VCaP (cell line): Measurements from ENCODE around the gene CLSTN2.

ENCODE experiments used
- H3K27ac ChIP-seq: fragments of 450-650 bp; 2 replicates; pipeline ENCODE4 v1.5.1; 2017
- TF ChIP-seq, protein P1 (sequence below): fragments of 450-650 bp; conservative IDR thresholded peaks from 2 replicates; pipeline ENCODE4 v1.5.1; 2017; ENCODE audit warnings: mild to moderate bottlenecking, moderate library complexity

The CLSTN2 gene

DNA sequence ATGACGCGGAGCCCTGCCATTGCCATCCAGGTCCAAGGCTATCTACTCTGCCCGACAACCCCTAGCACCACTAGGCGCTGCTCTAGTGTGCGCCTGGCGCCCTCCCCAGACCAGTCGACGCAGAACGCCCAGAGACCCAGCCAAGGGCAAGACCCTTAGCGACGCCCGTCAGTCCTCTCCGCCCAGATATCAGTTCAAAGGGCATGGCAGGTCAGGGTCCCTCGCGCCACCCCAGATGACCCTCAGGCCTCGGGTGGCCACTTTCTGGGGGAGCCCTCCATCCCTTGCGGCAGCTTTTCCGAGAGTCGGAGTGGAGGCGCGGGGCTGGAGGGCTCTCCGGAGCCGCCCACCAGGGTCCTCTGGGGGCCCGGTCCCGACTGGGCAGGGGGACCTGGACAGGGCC, 371 bp upstream of the CLSTN2 start:
- peak overlapping the region; percentile 38; the same call in 1 of the 2 replicates for H3K27ac ChIP-seq
- TF ChIP-seq, protein P1, sequence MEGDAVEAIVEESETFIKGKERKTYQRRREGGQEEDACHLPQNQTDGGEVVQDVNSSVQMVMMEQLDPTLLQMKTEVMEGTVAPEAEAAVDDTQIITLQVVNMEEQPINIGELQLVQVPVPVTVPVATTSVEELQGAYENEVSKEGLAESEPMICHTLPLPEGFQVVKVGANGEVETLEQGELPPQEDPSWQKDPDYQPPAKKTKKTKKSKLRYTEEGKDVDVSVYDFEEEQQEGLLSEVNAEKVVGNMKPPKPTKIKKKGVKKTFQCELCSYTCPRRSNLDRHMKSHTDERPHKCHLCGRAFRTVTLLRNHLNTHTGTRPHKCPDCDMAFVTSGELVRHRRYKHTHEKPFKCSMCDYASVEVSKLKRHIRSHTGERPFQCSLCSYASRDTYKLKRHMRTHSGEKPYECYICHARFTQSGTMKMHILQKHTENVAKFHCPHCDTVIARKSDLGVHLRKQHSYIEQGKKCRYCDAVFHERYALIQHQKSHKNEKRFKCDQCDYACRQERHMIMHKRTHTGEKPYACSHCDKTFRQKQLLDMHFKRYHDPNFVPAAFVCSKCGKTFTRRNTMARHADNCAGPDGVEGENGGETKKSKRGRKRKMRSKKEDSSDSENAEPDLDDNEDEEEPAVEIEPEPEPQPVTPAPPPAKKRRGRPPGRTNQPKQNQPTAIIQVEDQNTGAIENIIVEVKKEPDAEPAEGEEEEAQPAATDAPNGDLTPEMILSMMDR, result peak; percentile 80

DNA sequence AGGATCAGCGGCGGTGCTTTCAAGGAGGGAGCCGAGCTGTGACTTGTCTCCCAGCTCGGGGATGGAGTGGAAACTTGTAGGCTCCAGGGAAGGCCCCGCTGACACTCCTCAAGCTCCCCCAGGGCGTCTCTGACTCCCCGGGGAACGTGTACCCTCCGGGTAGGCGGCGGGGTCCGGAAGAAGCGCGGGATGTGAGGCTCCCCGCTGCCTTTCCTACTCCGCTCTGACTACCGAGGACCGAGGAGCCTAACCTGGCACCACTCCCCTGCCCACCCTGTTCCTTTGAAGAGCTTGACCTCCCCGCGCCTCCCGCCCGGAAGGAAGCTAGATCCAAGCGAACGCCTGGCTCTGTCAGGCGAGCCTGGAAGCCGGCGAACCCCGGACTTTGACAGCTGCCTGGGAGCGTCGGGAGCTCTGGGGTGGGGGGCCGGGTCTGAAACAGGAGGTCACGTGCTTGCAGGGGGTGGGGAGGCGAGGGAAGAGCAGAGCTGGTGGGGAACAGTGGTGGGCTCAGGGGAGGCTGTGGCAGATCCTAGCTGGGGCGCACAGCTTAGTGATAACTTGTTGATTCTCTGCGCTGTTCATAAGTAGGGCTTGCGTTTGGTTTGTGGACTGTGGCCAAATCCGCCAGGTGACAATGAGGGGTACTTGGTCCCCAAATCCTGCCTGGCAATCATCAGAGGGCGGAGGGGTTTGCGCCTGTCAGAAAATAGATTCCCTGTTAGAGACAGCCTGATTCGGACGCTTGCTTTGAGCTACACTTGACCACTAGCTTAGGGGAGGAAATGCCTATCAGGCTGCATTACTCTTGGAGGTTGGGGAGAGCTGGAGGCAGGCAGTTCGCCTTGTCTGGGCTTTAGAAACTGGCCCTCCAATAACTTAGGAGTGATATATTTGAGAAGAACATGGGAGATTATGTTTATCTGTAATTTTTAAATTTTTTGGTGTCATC, 1.2 kb downstream of the CLSTN2 start:
- peak overlapping the region; percentile 38; the same call in 1 of the 2 replicates for H3K27ac ChIP-seq
- TF ChIP-seq, protein P1, result no peak

DNA sequence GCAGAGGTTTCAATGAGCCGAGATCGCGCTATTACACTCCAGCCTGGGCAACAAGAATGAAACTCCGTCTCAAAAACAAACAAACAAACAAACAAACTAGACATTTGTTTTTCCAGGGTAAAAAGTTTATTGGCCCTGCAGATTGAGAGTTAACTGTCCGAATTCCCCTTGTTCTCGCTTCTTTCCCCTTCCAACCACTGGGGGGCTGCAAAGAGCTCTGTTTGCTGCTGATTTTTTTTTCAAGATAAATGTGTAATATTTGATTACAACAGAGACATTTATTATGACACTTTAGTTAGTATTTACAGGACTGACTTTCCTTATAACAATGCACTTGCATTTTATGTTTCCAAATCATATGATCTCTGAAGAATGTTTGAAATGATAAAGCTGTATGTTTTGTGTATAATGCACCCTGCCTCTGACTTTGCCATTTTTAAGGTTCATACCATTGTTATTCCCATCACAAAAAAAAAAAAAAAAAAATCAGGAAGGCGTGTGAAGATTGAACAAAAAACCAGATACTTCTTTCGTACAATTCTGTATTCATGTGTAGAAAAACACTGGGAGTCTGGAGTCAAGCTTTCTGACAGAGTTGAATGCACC, 2.8 kb downstream of the CLSTN2 start:
- TF ChIP-seq, protein P1, result peak; percentile 86
- no peak overlapping the region; the same call in 1 of the 2 replicates for H3K27ac ChIP-seq

DNA sequence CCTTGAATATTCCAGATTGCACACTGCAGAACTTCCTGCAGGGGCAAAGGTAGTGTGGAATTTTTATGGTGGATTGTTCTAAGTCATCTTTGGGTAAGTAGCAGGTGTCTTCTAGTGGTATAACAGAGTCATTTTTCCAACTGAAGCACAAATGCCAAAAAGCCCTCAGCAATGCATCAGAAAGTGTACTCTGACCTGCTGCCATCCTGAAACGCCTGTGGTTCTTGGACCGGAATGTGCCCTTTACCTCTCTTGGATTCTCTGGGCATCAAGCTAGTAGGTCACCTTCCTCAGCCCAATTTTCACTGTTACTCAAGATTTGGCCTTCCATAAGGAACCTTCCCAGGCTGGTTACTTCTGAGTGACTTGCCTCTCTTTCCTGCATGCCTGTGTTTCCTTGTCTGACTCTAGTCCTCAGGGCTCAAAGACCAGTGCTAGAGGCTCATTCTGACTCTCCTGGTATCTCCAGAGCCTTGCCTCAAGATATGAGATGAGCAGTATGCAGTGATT, 4.8 kb downstream of the CLSTN2 start:
- TF ChIP-seq, protein P1, result no peak
- peak overlapping the region; percentile 61 for H3K27ac ChIP-seq

DNA sequence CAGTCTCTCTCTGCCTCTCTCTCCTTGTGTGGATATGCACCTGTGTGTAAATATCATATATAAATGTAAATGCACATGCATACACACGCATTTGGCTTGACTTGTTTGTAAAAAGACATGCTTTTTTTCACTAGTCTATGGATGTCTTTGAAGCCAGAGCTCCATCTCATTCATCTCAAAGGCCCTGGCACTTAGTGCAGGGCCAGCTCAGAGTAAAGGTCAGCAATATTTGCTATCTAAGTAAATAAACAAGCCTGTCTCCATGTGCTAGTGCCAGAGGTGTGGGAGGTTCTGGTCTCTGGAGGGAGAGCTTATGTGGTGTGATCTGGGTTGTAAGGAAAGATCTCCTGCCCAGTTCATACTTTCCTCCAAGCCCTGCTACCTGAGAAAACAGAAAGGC, 5.6 kb downstream of the CLSTN2 start:
- H3K27ac ChIP-seq, result peak overlapping the region; percentile 61
- TF ChIP-seq, protein P1, result no peak

DNA sequence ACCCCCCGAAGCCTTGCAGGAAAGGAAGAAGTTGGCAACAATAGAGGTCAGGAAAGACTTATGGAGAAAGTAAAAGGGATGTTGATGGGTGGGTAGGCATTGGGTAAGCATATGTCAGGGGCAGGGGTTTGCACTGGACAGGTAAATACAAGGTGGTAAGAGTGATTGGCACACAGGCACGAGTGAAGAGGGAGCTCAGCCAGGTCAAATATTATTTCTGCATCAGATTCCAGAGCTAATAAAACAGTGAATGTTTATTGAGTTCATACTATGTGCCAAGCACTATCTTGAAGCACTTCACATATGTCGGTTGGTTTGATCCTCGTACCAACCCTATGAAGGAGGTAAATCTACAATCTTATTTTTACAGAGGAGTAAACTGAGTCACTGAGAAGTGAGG, 6.6 kb downstream of the CLSTN2 start:
- TF ChIP-seq, protein P1, result no peak

DNA sequence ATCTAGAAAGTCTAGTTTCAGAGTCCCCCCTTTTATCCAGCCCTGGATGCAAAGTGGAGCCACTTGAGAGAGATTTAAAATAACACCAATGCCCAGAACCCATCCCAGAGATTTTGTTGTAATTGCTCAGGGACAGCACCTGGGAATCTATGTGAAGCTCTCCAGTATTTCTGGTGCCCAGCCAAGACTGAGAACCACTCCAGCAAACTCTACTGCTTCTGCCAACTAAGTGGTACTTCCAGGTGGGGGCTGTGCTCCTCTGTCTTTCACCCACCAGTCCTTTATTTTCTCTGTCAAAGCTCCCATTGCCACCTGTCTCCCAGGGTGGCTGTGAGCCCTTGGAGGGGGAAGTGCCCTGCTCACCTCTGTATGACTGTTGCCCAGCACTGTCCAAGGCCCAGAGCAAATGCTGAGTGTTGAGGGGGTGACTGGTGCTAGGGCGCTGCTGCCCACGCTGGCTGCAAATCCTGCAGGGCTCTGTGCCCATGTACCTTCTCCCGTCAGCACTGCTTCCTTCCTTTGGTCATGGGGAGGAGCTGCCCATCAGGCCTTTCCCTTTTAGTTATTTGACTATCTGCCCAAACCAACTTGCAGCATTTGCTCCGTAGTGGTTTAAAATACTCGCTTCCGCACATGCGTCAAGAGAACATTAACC, 9.4 kb downstream of the CLSTN2 start:
- TF ChIP-seq, protein P1, result no peak
- no peak overlapping the region for H3K27ac ChIP-seq

More for the DNA sequence above, 6.6 kb downstream of the CLSTN2 start:
- peak overlapping the region; percentile 61 for H3K27ac ChIP-seq
